ENCODE measurements around the gene GPSM3.

DNA sequence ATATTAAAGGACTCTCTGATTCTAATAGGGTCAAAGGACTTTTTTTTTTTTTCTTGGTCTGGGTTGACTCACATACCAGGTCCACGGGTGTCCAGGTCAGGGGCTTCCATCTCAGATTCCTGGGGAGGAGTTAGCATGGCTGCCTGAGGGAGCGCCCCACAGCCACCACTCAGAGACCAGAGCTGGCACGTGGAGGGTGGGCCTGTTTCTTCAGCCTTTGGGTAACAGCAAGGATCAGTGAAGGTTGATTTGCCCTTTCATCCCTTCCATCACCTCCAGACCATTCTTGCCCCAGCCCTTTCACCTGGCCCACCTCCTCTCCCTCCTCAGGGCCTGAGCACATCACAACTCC lies 5.9 kb upstream of the GPSM3 start:
- TF ChIP-seq, protein P1, sequence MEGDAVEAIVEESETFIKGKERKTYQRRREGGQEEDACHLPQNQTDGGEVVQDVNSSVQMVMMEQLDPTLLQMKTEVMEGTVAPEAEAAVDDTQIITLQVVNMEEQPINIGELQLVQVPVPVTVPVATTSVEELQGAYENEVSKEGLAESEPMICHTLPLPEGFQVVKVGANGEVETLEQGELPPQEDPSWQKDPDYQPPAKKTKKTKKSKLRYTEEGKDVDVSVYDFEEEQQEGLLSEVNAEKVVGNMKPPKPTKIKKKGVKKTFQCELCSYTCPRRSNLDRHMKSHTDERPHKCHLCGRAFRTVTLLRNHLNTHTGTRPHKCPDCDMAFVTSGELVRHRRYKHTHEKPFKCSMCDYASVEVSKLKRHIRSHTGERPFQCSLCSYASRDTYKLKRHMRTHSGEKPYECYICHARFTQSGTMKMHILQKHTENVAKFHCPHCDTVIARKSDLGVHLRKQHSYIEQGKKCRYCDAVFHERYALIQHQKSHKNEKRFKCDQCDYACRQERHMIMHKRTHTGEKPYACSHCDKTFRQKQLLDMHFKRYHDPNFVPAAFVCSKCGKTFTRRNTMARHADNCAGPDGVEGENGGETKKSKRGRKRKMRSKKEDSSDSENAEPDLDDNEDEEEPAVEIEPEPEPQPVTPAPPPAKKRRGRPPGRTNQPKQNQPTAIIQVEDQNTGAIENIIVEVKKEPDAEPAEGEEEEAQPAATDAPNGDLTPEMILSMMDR (IDR thresholded peaks at IDR 0.05), result no peak
- TF ChIP-seq EZH2 (IDR thresholded peaks at IDR 0.05; ENCODE audit: borderline replicate concordance, insufficient read depth, low read depth, low read length, poor library complexity, severe bottlenecking), result no peak

Data from B cell (primary cell).